Astrocyte of the spinal cord (primary cell): ENCODE data around the gene LMTK3.

Experiments used
- DNase-seq: peaks from one replicate; pipeline ENCODE4 v3.0.0; 2011; ENCODE audit warnings: low read depth, low spot score
- H3K4me3 ChIP-seq: 2 replicates; pipeline ENCODE4 v1.5.1; 2011; ENCODE audit warnings: low read depth, mild to moderate bottlenecking, low read length, moderate library complexity
- CTCF ChIP-seq: IDR thresholded peaks from 2 replicates; pipeline ENCODE4 v1.5.1; 2012; ENCODE audit warnings: low read depth, mild to moderate bottlenecking, low read length, inconsistent platforms
- in situ Hi-C: cut with HindIII; loops from 2 replicates; pipeline ENCODE4 v1.10.0; 2017; ENCODE audit warnings: low sequenced_read_pairs

Gene LMTK3

GRCh38 chr19:48511800-48512503, at the start of gene LMTK3:
Gene LMTK3 (minus strand): TSS chr19:48511835. CDS start chr19:48511576, 259 bp downstream.
- in situ Hi-C loops: no loop called here
- H3K4me3 ChIP-seq: no peak within 1 kb of the TSS
- no peak for TF ChIP-seq CTCF
- DNase-seq: no peak

GRCh38 chr19:48561412-48561811, 49.8 kb upstream of the LMTK3 start:
- no peak for DNase-seq
- TF ChIP-seq CTCF: no peak
- in situ Hi-C loops: no loop called here
- no peak overlapping the region for H3K4me3 ChIP-seq

- no peak overlapping the region for H3K4me3 ChIP-seq
Observed at GRCh38 chr19:48560095-48560530, 48.5 kb upstream of the LMTK3 start.

GRCh38 chr19:48558018-48558684, 46.5 kb upstream of the LMTK3 start:
- in situ Hi-C loops: no loop called here
- no peak for TF ChIP-seq CTCF
- no peak overlapping the region for H3K4me3 ChIP-seq
- DNase-seq: peak; percentile 22

More at GRCh38 chr19:48560095-48560530, 48.5 kb upstream of the LMTK3 start:
- no peak for TF ChIP-seq CTCF
- DNase-seq: no peak
- in situ Hi-C loops: no loop called here

GRCh38 chr19:48556825-48557224, 45.2 kb upstream of the LMTK3 start:
- no peak for DNase-seq
- in situ Hi-C loops: no loop called here
- H3K4me3 ChIP-seq: no peak overlapping the region
- TF ChIP-seq CTCF: no peak

GRCh38 chr19:48556163-48556562, 44.5 kb upstream of the LMTK3 start:
- in situ Hi-C loops: no loop called here
- peak; percentile 47 for DNase-seq
- no peak for TF ChIP-seq CTCF
- no peak overlapping the region for H3K4me3 ChIP-seq
